HPDE6-E6E7 (cell line): ENCODE data around the gene DAZ2.
"Not testable (repeated sequence)": the region's sequence is repeated elsewhere in the genome, so short reads cannot be mapped to it uniquely, and the experiment has no call there.

Experiments
- DNase-seq: peaks from one replicate; pipeline ENCODE4 v3.0.0; 2011; ENCODE audit warnings: missing footprints; ENCODE audit errors: extremely low spot score

Gene DAZ2, protein sequence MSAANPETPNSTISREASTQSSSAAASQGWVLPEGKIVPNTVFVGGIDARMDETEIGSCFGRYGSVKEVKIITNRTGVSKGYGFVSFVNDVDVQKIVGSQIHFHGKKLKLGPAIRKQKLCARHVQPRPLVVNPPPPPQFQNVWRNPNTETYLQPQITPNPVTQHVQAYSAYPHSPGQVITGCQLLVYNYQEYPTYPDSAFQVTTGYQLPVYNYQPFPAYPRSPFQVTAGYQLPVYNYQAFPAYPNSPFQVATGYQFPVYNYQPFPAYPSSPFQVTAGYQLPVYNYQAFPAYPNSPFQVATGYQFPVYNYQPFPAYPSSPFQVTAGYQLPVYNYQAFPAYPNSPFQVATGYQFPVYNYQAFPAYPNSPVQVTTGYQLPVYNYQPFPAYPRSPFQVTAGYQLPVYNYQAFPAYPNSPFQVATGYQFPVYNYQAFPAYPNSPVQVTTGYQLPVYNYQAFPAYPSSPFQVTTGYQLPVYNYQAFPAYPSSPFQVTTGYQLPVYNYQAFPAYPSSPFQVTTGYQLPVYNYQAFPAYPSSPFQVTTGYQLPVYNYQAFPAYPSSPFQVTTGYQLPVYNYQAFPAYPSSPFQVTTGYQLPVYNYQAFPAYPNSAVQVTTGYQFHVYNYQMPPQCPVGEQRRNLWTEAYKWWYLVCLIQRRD

DNA sequence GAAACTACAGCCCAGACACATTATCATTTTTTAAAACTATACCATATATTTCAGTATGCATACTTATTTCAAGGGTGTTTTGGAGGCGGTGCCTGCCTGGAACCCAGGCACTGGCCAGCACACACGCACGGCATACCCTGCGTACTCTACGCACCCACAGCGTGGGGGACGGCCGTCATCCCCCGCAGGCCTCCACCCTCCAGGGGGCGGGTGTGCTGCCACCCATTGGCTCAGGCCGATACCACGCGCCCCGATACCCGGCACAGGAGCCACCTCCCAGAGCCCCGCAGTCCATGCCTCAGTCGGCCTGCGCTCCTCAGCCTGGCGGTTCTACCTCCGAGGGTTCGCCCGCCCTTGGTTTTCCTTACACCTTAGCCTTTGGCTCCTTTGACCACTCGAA lies at the start of gene DAZ2:
DAZ2 (plus strand) TSS at position 301 of the 400 bp plus-strand sequence. CDS start 208 bp downstream, outside the sequence.
- not testable (repeated sequence) for DNase-seq

DNA sequence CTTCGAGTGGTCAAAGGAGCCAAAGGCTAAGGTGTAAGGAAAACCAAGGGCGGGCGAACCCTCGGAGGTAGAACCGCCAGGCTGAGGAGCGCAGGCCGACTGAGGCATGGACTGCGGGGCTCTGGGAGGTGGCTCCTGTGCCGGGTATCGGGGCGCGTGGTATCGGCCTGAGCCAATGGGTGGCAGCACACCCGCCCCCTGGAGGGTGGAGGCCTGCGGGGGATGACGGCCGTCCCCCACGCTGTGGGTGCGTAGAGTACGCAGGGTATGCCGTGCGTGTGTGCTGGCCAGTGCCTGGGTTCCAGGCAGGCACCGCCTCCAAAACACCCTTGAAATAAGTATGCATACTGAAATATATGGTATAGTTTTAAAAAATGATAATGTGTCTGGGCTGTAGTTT lies 20.4 kb upstream of the DAZ2 start, which contains the start of gene DAZ1:
DAZ1 (minus strand) TSS at position 101 of the 400 bp plus-strand sequence. CDS start 208 bp downstream, outside the sequence.
- not testable (repeated sequence) for DNase-seq

DNA sequence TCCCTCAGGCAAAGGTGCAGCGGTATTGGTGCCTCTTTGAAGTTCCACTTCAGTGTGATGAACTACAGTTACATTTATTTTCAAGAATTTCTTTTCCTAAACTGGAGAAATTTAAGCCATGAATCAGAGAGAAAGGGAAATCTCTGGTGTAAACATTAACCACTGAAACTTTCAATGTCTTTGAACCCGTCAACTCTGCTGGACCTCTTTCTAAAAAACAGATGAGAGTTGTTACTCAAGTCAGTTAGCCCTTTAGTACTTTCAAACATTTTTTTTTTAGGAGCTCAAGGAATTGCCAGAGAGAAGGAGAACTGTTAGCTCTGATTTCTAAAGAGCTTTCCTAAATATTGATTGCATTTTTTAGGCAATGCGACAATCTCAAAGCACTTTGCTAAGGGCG lies 11.9 kb upstream of the DAZ2 start:
- not testable (repeated sequence) for DNase-seq

DNA sequence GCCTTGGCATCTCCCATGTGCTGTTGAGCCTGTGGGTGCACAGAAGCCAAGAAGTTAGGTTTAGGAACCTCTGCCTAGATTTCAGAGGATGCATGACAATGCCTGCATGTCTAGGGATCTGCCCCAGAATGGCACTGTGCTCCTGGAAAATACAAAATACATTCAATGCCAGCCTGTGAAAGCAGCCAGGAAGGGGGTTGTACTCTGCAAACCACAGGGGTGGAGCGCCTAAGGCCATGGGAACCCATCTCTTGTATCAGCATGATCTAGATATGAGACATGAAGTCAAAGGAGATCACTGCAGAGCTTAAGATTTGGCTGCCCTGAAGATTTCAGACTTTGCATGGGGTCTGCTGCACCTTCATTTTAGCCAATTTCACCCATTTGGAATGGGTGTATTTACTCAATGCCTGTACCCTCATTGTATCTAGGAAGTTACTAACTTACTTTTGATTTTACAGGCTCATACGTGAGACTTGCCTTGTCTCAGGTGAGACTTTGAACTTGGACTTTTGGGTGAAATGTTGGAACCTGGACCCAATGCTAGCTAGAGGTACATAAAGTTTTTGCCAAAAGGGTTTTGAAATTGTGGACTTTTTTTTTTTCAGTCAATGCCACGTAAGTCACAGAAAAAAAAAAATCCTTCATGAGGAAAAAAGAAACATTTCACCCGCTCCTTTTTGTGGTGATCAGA lies 9.4 kb upstream of the DAZ2 start:
- not testable (repeated sequence) for DNase-seq

DNA sequence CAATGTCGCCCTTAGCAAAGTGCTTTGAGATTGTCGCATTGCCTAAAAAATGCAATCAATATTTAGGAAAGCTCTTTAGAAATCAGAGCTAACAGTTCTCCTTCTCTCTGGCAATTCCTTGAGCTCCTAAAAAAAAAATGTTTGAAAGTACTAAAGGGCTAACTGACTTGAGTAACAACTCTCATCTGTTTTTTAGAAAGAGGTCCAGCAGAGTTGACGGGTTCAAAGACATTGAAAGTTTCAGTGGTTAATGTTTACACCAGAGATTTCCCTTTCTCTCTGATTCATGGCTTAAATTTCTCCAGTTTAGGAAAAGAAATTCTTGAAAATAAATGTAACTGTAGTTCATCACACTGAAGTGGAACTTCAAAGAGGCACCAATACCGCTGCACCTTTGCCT lies 8.7 kb upstream of the DAZ2 start:
- not testable (repeated sequence) for DNase-seq
